Measurements from ENCODE around the gene ADRA2B.
"Not testable (repeated sequence)": the region's sequence is repeated elsewhere in the genome, so short reads cannot be mapped to it uniquely, and the experiment has no call there.

The ADRA2B gene

GRCh38 chr2:96075199-96075771, 41.1 kb downstream of the ADRA2B start:
- Histone ChIP-seq H3K27ac (ENCODE audit: insufficient read depth, low read depth, low read length, poor library complexity, severe bottlenecking) (no peak overlapping the region), H3K36me3 (ENCODE audit: control insufficient read depth, insufficient read depth, low read length) (no peaks in the 10 kb centered on the region), H3K27me3 (ENCODE audit: control insufficient read depth, insufficient read depth, low read length, poor library complexity, severe bottlenecking) (no peaks in the 10 kb centered on the region), H3K4me3 (ENCODE audit: insufficient read depth, low read depth, low read length) (no peak overlapping the region), H3K9me3 (ENCODE audit: control insufficient read depth, low read length) (no peaks in the 10 kb centered on the region), H3K4me1 (ENCODE audit: control insufficient read depth, insufficient read depth, low read length) (peaks cover 4% of the 10 kb centered on the region)
- whole genome bisulfite sequencing, 2 experiments: 94 to 95% methylated on average over 1 to 2 of the region's 2 CpGs

DNA sequence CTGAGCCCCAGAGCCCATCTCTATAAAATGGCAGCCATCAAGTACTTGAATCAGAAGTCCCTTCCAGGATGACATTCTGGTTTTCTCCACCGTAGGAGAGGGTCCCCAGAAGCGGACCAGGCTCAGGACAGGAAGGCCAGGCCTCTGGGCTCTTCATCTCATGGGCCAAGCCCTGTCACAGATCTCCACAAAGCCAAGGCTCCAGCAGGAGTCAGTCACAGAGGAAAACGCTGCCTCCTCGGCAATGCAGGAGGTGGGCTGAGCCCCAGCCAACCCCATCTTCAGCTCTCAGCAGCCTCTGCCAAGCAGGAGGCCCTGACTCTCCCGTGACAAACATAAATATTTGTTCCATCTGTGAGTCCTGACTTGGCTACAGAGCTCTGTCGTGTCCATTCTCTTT, 42.2 kb downstream of the ADRA2B start:
- Histone ChIP-seq H3K9me3 (ENCODE audit: control insufficient read depth, low read length) (no peaks in the 10 kb centered on the region), H3K4me1 (ENCODE audit: control insufficient read depth, insufficient read depth, low read length) (peaks cover 4% of the 10 kb centered on the region), H3K27me3 (ENCODE audit: control insufficient read depth, insufficient read depth, low read length, poor library complexity, severe bottlenecking) (no peaks in the 10 kb centered on the region), H3K36me3 (ENCODE audit: control insufficient read depth, insufficient read depth, low read length) (no peaks in the 10 kb centered on the region), H3K4me3 (ENCODE audit: insufficient read depth, low read depth, low read length) (no peak overlapping the region), H3K27ac (ENCODE audit: insufficient read depth, low read depth, low read length, poor library complexity, severe bottlenecking) (no peak overlapping the region)
- WGBS, 2 experiments: 87 to 92% methylated on average over 6 of the region's 6 CpGs

GRCh38 chr2:96073170-96073775, 43.1 kb downstream of the ADRA2B start:
- no peak overlapping the region for H3K27ac ChIP-seq (ENCODE audit: insufficient read depth, low read depth, low read length, poor library complexity, severe bottlenecking)
- H3K9me3 ChIP-seq (ENCODE audit: control insufficient read depth, low read length): no peaks in the 10 kb centered on the region
- no peaks in the 10 kb centered on the region for H3K27me3 ChIP-seq (ENCODE audit: control insufficient read depth, insufficient read depth, low read length, poor library complexity, severe bottlenecking)
- H3K4me3 ChIP-seq (ENCODE audit: insufficient read depth, low read depth, low read length): no peak overlapping the region
- H3K36me3 ChIP-seq (ENCODE audit: control insufficient read depth, insufficient read depth, low read length): no peaks in the 10 kb centered on the region
- WGBS, 2 experiments: 75 to 78% methylated on average over 7 of the region's 7 CpGs
- peaks cover 4% of the 10 kb centered on the region for H3K4me1 ChIP-seq (ENCODE audit: control insufficient read depth, insufficient read depth, low read length)

DNA sequence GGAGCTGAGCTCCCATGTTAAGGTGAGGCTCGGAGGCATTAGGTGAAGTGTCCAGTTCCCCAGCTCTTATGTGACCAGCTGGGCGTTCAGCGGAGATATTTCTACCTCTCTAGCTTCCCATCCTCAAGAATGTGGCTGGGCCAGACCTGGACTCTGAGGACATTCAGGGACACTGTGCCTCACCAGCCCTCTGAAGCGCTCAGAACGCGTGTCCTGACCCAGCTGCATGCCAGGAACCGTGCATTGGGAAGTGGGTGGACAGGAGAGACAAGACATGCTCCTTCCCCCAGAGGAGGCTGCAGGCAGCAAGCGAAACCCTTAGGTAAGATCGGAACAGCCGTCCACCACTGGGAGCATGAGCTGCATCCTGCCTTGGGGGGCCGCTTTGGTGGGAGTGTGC, 43.6 kb downstream of the ADRA2B start:
- Histone ChIP-seq H3K27me3 (ENCODE audit: control insufficient read depth, insufficient read depth, low read length, poor library complexity, severe bottlenecking) (no peaks in the 10 kb centered on the region), H3K4me1 (ENCODE audit: control insufficient read depth, insufficient read depth, low read length) (peaks cover 8% of the 10 kb centered on the region), H3K4me3 (ENCODE audit: insufficient read depth, low read depth, low read length) (no peak overlapping the region), H3K9me3 (ENCODE audit: control insufficient read depth, low read length) (no peaks in the 10 kb centered on the region), H3K27ac (ENCODE audit: insufficient read depth, low read depth, low read length, poor library complexity, severe bottlenecking) (no peak overlapping the region), H3K36me3 (ENCODE audit: control insufficient read depth, insufficient read depth, low read length) (no peaks in the 10 kb centered on the region)
- 81 to 83% methylated on average over 11 of the region's 11 CpGs for WGBS, 2 experiments

DNA sequence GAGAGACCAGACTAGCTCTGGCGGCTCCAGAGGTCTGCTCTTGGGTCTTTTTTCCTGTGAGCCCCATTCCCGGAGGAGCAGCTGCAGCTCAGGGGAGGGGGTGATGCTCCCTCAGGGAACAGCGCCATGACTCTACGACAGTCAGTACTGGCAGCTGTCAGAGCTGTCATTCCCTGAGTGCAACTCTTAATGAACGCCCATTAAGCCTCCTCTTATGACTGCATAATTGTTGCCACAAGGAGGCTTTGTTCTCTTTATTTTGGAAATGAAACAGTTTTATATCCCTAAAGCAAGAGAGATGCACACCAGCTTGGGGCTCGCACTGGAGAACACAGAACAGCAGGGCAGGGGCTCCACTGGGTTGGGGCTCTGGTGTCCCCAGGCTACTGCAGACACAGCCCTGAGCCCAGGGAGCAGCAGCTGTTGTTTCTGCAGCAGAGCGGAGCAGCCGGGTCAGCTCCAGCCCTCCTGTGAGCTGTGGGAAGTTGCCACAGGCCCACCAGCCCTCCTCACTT, 44.3 kb downstream of the ADRA2B start:
- H3K27me3 ChIP-seq (ENCODE audit: control insufficient read depth, insufficient read depth, low read length, poor library complexity, severe bottlenecking); H3K4me1 ChIP-seq (ENCODE audit: control insufficient read depth, insufficient read depth, low read length); H3K4me3 ChIP-seq (ENCODE audit: insufficient read depth, low read depth, low read length); H3K27ac ChIP-seq (ENCODE audit: insufficient read depth, low read depth, low read length, poor library complexity, severe bottlenecking); H3K36me3 ChIP-seq (ENCODE audit: control insufficient read depth, insufficient read depth, low read length); H3K9me3 ChIP-seq (ENCODE audit: control insufficient read depth, low read length): not testable (repeated sequence)
- 76 to 79% methylated on average over 8 of the region's 8 CpGs for WGBS, 2 experiments

GRCh38 chr2:96071087-96071976, 45.0 kb downstream of the ADRA2B start:
- not testable (repeated sequence) for H3K27me3 ChIP-seq (ENCODE audit: control insufficient read depth, insufficient read depth, low read length, poor library complexity, severe bottlenecking); H3K9me3 ChIP-seq (ENCODE audit: control insufficient read depth, low read length); H3K4me1 ChIP-seq (ENCODE audit: control insufficient read depth, insufficient read depth, low read length); H3K36me3 ChIP-seq (ENCODE audit: control insufficient read depth, insufficient read depth, low read length); H3K27ac ChIP-seq (ENCODE audit: insufficient read depth, low read depth, low read length, poor library complexity, severe bottlenecking); H3K4me3 ChIP-seq (ENCODE audit: insufficient read depth, low read depth, low read length)
- 92 to 94% methylated on average over 15 of the region's 16 CpGs for WGBS, 2 experiments

- not testable (repeated sequence) for H3K4me1 ChIP-seq (ENCODE audit: control insufficient read depth, insufficient read depth, low read length); H3K9me3 ChIP-seq (ENCODE audit: control insufficient read depth, low read length); H3K27me3 ChIP-seq (ENCODE audit: control insufficient read depth, insufficient read depth, low read length, poor library complexity, severe bottlenecking); H3K27ac ChIP-seq (ENCODE audit: insufficient read depth, low read depth, low read length, poor library complexity, severe bottlenecking); H3K36me3 ChIP-seq (ENCODE audit: control insufficient read depth, insufficient read depth, low read length); H3K4me3 ChIP-seq (ENCODE audit: insufficient read depth, low read depth, low read length)
- 91 to 94% methylated on average over 5 of the region's 5 CpGs for WGBS, 2 experiments
Measured at GRCh38 chr2:96070351-96070750, 46.0 kb downstream of the ADRA2B start.

GRCh38 chr2:96069878-96070277, 46.5 kb downstream of the ADRA2B start:
- not testable (repeated sequence) for H3K4me3 ChIP-seq (ENCODE audit: insufficient read depth, low read depth, low read length)

DNA sequence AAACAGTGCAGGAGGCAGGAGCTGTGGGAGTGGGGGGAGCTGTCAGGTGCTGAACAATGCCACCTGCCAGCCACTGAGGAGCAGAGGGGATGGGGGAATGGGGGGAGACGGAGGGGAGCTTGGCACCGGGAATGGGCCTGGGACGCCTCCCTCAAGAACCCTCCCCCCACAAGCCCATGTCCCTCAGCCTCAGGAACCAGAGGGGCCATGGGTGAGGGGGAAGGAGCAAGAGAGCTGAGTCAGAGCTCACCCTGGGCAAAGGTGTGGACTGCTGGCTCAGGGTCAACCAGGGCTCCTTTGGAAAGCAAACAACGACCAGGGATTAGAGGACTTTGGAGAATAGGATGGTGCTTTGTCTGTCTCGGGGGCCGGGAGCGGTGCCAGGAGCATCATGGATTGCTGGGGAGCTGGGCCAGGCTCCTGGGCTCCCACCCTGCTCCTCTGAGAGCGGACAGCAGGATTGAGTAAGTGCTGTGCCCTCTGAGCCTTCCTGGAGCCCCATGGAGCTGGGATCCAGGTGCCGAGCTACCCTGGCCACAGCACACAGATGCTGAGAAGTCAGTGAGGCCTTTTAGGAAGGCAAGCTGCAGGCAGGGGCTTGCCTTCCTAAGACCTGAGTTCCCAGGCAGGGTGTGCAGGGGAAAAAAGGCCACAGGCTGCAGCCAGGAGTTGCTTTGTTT, 48.3 kb downstream of the ADRA2B start:
- not testable (repeated sequence) for H3K4me1 ChIP-seq (ENCODE audit: control insufficient read depth, insufficient read depth, low read length); H3K27ac ChIP-seq (ENCODE audit: insufficient read depth, low read depth, low read length, poor library complexity, severe bottlenecking); H3K27me3 ChIP-seq (ENCODE audit: control insufficient read depth, insufficient read depth, low read length, poor library complexity, severe bottlenecking); H3K9me3 ChIP-seq (ENCODE audit: control insufficient read depth, low read length); H3K36me3 ChIP-seq (ENCODE audit: control insufficient read depth, insufficient read depth, low read length); H3K4me3 ChIP-seq (ENCODE audit: insufficient read depth, low read depth, low read length)
- 65 to 69% methylated on average over 8 to 9 of the region's 9 CpGs for WGBS, 2 experiments

More at GRCh38 chr2:96069878-96070277, 46.5 kb downstream of the ADRA2B start:
- H3K36me3 ChIP-seq (ENCODE audit: control insufficient read depth, insufficient read depth, low read length); H3K4me1 ChIP-seq (ENCODE audit: control insufficient read depth, insufficient read depth, low read length); H3K27me3 ChIP-seq (ENCODE audit: control insufficient read depth, insufficient read depth, low read length, poor library complexity, severe bottlenecking); H3K9me3 ChIP-seq (ENCODE audit: control insufficient read depth, low read length); H3K27ac ChIP-seq (ENCODE audit: insufficient read depth, low read depth, low read length, poor library complexity, severe bottlenecking): not testable (repeated sequence)
- WGBS, 2 experiments: 83 to 84% methylated on average over 6 of the region's 8 CpGs
